HEK293 (cell line): ENCODE results near the gene FGF22.

Experiments used
- CTCF ChIA-PET: fragments of 350-600 bp; formaldehyde crosslinking; extraction: SDS; loops from one replicate; lab custom pipeline; 2021; ENCODE audit warnings: antibody characterized with exemption; lab: Yijun Ruan, JAX
- POLR2A ChIA-PET: fragments of 300-600 bp; formaldehyde crosslinking; extraction: SDS; loops from one replicate; lab custom pipeline; 2020; ENCODE audit warnings: antibody characterized with exemption, inconsistent platforms; lab: Yijun Ruan, JAX
- H3K27ac ChIP-seq: fragments of 200-500 bp; sonication (Bioruptor generic); 2 replicates; pipeline ENCODE4 v1.5.1; 2014; ENCODE audit warnings: low read depth, low read length, control low read depth, inconsistent platforms; ENCODE audit errors: extremely low read depth
- H3K36me3 ChIP-seq, 2 experiments: fragments of 200-500 bp in 1 of 2; sonication (Bioruptor generic) in 1 of 2; 1 replicate in 1 of 2; 2 replicates in 1 of 2; pipeline ENCODE4 v1.5.1; 2014 to 2017; ENCODE audit warnings: inconsistent platforms in 2 of 2, low read length in 2 of 2; ENCODE audit not compliant: control insufficient read depth in 2 of 2, insufficient read depth in 1 of 2
- H3K4me1 ChIP-seq: fragments of 200-500 bp; sonication (Bioruptor generic); 2 replicates; pipeline ENCODE4 v1.5.1; 2014; ENCODE audit warnings: mild to moderate bottlenecking, low read length, inconsistent platforms; ENCODE audit not compliant: control insufficient read depth, insufficient read depth
- H3K4me3 ChIP-seq: 2 replicates; pipeline ENCODE4 v1.5.1; 2011; ENCODE audit warnings: low read depth, mild to moderate bottlenecking, control low read depth, low read length, moderate library complexity
- H3K9me3 ChIP-seq: fragments of 200-500 bp; sonication (Bioruptor generic); 2 replicates; pipeline ENCODE4 v1.5.1; 2014; ENCODE audit warnings: low read depth, low read length, inconsistent platforms; ENCODE audit not compliant: control insufficient read depth, insufficient read depth
- ELK4 ChIP-seq: IDR thresholded peaks from 2 replicates; pipeline ENCODE4 v1.6.1; 2011; ENCODE audit warnings: mild to moderate bottlenecking, low read depth, low read length, borderline replicate concordance
- KLF8 ChIP-seq: fragments of 450-650 bp; formaldehyde crosslinking; IDR thresholded peaks from 2 replicates; pipeline ENCODE4 v1.5.1; 2016; ENCODE audit warnings: missing biosample characterization, missing genetic modification characterization
- OVOL3 ChIP-seq: fragments of 450-650 bp; formaldehyde crosslinking; IDR thresholded peaks from 2 replicates; pipeline ENCODE4 v1.5.1; 2016; ENCODE audit warnings: missing biosample characterization, missing genetic modification characterization
- PRDM6 ChIP-seq: fragments of 450-650 bp; formaldehyde crosslinking; IDR thresholded peaks from 2 replicates; pipeline ENCODE4 v1.5.1; 2017; ENCODE audit warnings: missing biosample characterization, missing genetic modification characterization
- TCF7L2 ChIP-seq: IDR thresholded peaks from 2 replicates; pipeline ENCODE4 v1.6.1; 2011; ENCODE audit warnings: low read depth, mild to moderate bottlenecking, inconsistent platforms, low read length, moderate library complexity, borderline replicate concordance
- ZBTB11 ChIP-seq: fragments of 450-650 bp; formaldehyde crosslinking; conservative IDR thresholded peaks from 2 replicates; pipeline ENCODE4 v1.5.1; 2016; ENCODE audit warnings: low read depth, missing biosample characterization, missing genetic modification characterization
- ZNF132 ChIP-seq: fragments of 450-650 bp; formaldehyde crosslinking; IDR thresholded peaks from 2 replicates; pipeline ENCODE4 v1.5.1; 2017; ENCODE audit warnings: missing biosample characterization, missing genetic modification characterization, borderline replicate concordance
- ZNF16 ChIP-seq: fragments of 450-650 bp; formaldehyde crosslinking; IDR thresholded peaks from 2 replicates; pipeline ENCODE4 v1.5.1; 2016; ENCODE audit warnings: low read depth, missing biosample characterization, missing genetic modification characterization
- ZNF23 ChIP-seq: fragments of 450-650 bp; formaldehyde crosslinking; IDR thresholded peaks from 2 replicates; pipeline ENCODE4 v1.5.1; 2016; ENCODE audit warnings: missing biosample characterization, missing genetic modification characterization, borderline replicate concordance
- ZNF24 ChIP-seq: fragments of 450-650 bp; formaldehyde crosslinking; IDR thresholded peaks from 2 replicates; pipeline ENCODE4 v1.5.1; 2016; ENCODE audit warnings: missing biosample characterization, missing genetic modification characterization
- ZNF280D ChIP-seq: fragments of 450-650 bp; formaldehyde crosslinking; IDR thresholded peaks from 2 replicates; pipeline ENCODE4 v1.5.1; 2016; ENCODE audit warnings: missing biosample characterization, missing genetic modification characterization
- ZNF350 ChIP-seq: fragments of 450-650 bp; formaldehyde crosslinking; IDR thresholded peaks from 2 replicates; pipeline ENCODE4 v1.5.0; 2017; ENCODE audit warnings: missing biosample characterization, mild to moderate bottlenecking, missing genetic modification characterization
- ZNF433 ChIP-seq: fragments of 450-650 bp; formaldehyde crosslinking; IDR thresholded peaks from 2 replicates; pipeline ENCODE4 v1.5.1; 2016; ENCODE audit warnings: missing biosample characterization, missing genetic modification characterization, low read depth
- ZNF549 ChIP-seq: fragments of 450-650 bp; IDR thresholded peaks from 2 replicates; pipeline ENCODE4 v1.5.1; 2018; ENCODE audit warnings: missing biosample characterization, missing genetic modification characterization, mild to moderate bottlenecking, inconsistent platforms, moderate library complexity
- ZSCAN30 ChIP-seq: fragments of 450-650 bp; IDR thresholded peaks from 2 replicates; pipeline ENCODE4 v1.5.1; 2018; ENCODE audit warnings: missing biosample characterization, mild to moderate bottlenecking, missing genetic modification characterization, moderate library complexity

The FGF22 gene

GRCh38 chr19:685454-685931 is 45.8 kb downstream of the FGF22 start:
- CTCF ChIA-PET = no interaction called here
- H3K36me3 ChIP-seq = no peaks in the 10 kb centered on the region
- no peak for TF ChIP-seq ZNF23 (tag by site-specific recombination)
- TF ChIP-seq OVOL3 (tag by site-specific recombination) = no peak
- no peak for TF ChIP-seq ZNF350 (tag by site-specific recombination)
- no peak for TF ChIP-seq ZNF16 (tag by site-specific recombination)
- no peak for TF ChIP-seq ZBTB11 (tag by site-specific recombination)
- TF ChIP-seq ZSCAN30 (tag by site-specific recombination) = no peak
- no peak for TF ChIP-seq ZNF24 (tag by site-specific recombination)
- TF ChIP-seq TCF7L2 = no peak
- TF ChIP-seq ZNF132 (tag by site-specific recombination) = no peak
- TF ChIP-seq ZNF549 = no peak
- POLR2A ChIA-PET = no interaction called here
- H3K27ac ChIP-seq = no peak overlapping the region
- no peak overlapping the region for H3K4me3 ChIP-seq
- no peaks in the 10 kb centered on the region for H3K9me3 ChIP-seq
- no peaks in the 10 kb centered on the region for H3K4me1 ChIP-seq

GRCh38 chr19:686589-687297 is 47.1 kb downstream of the FGF22 start:
- ChIA-PET POLR2A (no interaction called here), CTCF (no interaction called here)
- no peaks in the 10 kb centered on the region for H3K9me3 ChIP-seq
- no peak overlapping the region for H3K27ac ChIP-seq
- no peaks in the 10 kb centered on the region for H3K4me1 ChIP-seq
- no peaks in the 10 kb centered on the region for H3K36me3 ChIP-seq
- TF ChIP-seq KLF8 (tag by site-specific recombination) (0 out of 2 replicates have a peak, but pooled peaks have one; percentile 22), PRDM6 (tag by site-specific recombination) (no peak), ZNF280D (tag by site-specific recombination) (0 out of 2 replicates have a peak, but pooled peaks have one; percentile 30), ZNF433 (no peak), ELK4 (no peak)
- TF ChIP-seq, all 188 proteins: peak for 2
- no peak overlapping the region for H3K4me3 ChIP-seq
